KOPT-K1 (cell line): ENCODE results near the gene ST8SIA4.

Experiments
- H3K27ac ChIP-seq: fragments of 200-600 bp; sonication (generic); 2 replicates; pipeline ENCODE4 v1.5.1; 2016; ENCODE audit warnings: antibody characterized with exemption, mild to moderate bottlenecking, low read depth, low read length; ENCODE audit not compliant: poor library complexity, severe bottlenecking
- H3K36me3 ChIP-seq: fragments of 200-600 bp; sonication (generic); 2 replicates; pipeline ENCODE4 v1.5.1; 2017; ENCODE audit warnings: antibody characterized with exemption, mild to moderate bottlenecking, low read length, moderate library complexity; ENCODE audit not compliant: insufficient read depth
- H3K9me3 ChIP-seq: fragments of 200-600 bp; sonication (generic); 2 replicates; pipeline ENCODE4 v1.5.1; 2017; ENCODE audit warnings: antibody characterized with exemption, low read length, mild to moderate bottlenecking; ENCODE audit not compliant: insufficient read depth, poor library complexity, severe bottlenecking

ST8SIA4 gene

GRCh38 chr5:100827481-100827889 is 75.6 kb downstream of the ST8SIA4 start:
- Histone ChIP-seq H3K27ac (no peak overlapping the region), H3K9me3 (no peaks in the 10 kb centered on the region), H3K36me3 (peaks cover 56% of the 10 kb centered on the region)

GRCh38 chr5:100826133-100826532 is 76.9 kb downstream of the ST8SIA4 start:
- no peaks in the 10 kb centered on the region for H3K9me3 ChIP-seq
- H3K27ac ChIP-seq: no peak overlapping the region
- peaks cover 53% of the 10 kb centered on the region for H3K36me3 ChIP-seq

DNA sequence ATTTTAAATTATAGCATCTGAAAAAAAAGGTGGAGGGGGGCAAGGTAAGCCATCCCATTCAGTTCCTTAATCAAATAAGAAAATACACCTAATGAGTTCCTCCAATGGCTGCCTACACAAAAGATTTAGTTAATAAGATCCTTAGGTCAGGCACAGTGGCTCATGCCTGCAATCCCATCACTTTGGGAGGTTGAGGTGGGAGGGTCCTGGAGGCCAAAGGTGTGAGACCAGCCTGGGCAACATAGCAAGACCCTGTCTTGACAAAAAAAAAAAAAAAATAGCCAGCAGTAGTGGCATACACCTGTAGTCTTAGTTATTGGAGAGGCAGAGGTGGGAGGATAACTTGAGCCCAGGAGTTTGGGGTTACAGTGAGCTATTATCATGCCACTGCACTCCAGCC is 78.4 kb downstream of the ST8SIA4 start:
- peaks cover 52% of the 10 kb centered on the region for H3K36me3 ChIP-seq
- no peaks in the 10 kb centered on the region for H3K9me3 ChIP-seq
- H3K27ac ChIP-seq: no peak overlapping the region

DNA sequence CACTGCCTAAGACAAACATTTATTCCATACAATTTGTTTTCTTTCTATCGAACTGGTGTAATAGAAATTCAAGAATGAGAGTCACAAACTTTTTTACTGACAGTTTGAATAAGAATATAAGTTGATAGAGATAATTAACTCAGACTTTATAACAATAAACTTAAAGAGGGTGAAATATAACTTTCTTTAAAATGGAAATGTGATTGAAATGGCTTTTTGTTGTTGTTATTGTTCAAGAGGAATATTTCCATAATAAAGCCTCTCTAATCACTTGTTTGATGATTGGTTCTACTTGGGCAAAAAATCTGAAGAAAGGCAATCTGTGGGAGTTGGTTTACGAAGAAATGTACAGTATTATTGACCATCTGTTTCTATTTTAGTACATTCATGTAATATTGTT is 79.3 kb downstream of the ST8SIA4 start:
- H3K9me3 ChIP-seq: no peaks in the 10 kb centered on the region
- peaks cover 52% of the 10 kb centered on the region for H3K36me3 ChIP-seq
- H3K27ac ChIP-seq: no peak overlapping the region

GRCh38 chr5:100821751-100822150 is 81.3 kb downstream of the ST8SIA4 start:
- peaks cover 41% of the 10 kb centered on the region for H3K36me3 ChIP-seq
- H3K9me3 ChIP-seq: no peaks in the 10 kb centered on the region
- H3K27ac ChIP-seq: no peak overlapping the region

DNA sequence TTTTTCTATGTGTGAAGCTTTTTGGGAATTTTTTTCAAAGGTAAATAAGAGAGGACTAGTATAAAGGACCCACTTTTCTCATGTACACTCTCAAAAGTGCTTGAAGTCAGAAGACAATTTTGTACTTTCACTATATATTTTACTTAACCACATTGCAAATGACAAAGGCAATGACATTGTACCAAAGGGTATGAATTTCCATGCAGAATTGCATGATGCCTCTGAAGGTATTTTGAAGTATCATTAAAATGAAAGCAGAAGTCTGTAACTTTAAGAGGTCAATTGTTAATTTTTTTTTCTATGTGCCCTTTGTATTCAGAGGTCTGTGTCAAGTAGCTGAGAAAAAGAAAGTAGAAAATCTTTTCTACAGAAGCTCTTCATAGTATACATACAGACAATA is 84.7 kb downstream of the ST8SIA4 start:
- Histone ChIP-seq H3K27ac (no peak overlapping the region), H3K9me3 (no peaks in the 10 kb centered on the region), H3K36me3 (peaks cover 39% of the 10 kb centered on the region)

DNA sequence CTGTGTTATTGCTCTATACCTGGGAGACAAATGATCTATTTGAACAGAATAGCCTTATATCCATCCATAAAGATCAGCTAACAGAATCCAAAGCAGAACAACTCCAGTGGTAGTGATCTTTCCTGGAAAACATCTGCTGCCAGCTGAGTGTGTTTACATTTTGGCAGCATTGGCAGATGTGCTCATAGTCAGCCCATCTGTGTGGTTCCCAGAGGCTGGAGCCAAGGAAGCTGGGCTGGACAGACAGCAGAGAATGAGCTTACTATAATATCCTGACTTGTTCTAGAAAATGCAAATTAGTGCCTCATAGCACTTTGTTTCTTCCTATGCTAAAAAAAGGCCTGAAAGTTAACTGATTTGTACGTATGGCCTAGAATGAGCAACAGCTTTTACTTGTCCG is 99.7 kb downstream of the ST8SIA4 start:
- Histone ChIP-seq H3K9me3 (peaks cover 10% of the 10 kb centered on the region), H3K27ac (no peak overlapping the region), H3K36me3 (peaks cover 7% of the 10 kb centered on the region)

DNA sequence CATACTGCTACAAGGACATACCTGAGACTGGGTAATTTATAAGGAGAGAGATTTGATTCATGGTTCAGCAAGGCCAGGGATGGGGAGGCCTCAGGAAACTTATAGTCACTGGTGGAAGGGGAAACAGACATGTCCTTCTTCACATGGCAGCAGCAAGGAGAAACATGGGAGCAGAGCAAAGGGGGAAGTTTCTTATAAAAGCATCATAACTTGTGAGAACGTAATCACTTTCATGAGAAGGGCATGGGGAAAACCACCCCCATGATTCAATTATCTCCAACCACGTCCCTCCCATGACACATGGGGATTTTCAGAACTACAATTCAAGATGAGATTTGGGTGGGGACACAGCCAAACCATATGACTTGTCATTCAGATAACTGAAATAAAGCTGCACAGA is 100.9 kb downstream of the ST8SIA4 start:
- Histone ChIP-seq H3K9me3 (peaks cover 10% of the 10 kb centered on the region), H3K36me3 (no peaks in the 10 kb centered on the region; the same call in 1 of the 2 replicates), H3K27ac (no peak overlapping the region)

DNA sequence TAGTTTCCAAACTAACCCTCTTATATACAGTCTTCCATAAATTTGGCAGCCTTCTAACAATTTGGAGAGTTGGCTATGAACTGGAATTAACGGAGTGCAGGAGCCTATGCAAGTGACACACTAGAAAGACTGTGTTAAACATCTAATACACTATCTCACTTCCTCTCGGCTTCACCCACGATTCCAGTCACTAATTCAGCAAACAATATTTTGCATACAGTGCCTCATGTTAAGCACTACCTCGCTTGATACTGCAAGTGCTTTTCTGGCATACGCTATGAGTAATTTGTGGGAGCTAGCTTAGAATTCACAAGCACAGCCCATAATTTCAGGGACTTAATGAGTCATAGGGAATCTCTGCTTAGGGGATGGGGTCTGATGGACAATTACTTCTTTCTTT is 102.5 kb downstream of the ST8SIA4 start:
- Histone ChIP-seq H3K36me3 (no peaks in the 10 kb centered on the region), H3K27ac (no peak overlapping the region), H3K9me3 (peaks cover 11% of the 10 kb centered on the region)

DNA sequence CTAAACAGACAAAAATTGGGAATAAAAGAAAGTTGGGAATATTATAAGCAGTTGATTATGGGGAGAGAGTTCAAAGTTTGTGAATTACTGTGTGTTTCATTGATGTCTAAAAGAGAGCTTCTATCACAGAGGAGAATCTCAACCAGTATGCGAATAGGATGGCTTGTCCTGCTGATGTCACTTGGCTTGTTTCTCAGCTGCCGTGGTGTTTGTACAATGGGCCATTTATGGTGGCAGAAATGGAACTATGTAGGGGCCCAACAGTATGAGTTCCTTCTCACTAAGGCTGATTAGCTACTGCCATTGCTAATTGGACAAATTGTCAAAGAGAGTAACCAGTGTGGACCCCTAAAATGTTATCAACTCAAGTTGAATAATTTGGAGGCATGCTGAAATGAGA is 103.9 kb downstream of the ST8SIA4 start:
- Histone ChIP-seq H3K36me3 (no peaks in the 10 kb centered on the region), H3K27ac (no peak overlapping the region), H3K9me3 (peaks cover 25% of the 10 kb centered on the region)

DNA sequence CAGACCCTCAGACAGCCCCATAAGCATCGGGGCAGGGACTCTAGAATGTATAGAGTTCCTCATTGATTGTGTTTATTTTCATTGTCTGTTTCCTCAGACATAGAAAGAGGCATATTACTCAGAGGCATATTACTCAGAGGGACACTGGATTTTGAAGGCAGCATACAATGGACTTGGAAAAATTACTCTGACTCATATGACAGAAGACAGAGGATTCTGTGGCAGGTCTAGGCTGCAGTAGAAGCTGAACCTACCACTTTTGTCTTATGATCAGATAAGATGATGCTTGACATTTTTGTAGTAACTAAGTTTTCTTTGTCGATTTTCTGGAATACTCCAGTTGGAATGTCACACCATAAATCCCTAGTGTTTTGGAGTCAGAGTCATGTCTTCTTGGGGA is 105.2 kb downstream of the ST8SIA4 start:
- Histone ChIP-seq H3K9me3 (peaks cover 37% of the 10 kb centered on the region), H3K36me3 (no peaks in the 10 kb centered on the region), H3K27ac (no peak overlapping the region)

DNA sequence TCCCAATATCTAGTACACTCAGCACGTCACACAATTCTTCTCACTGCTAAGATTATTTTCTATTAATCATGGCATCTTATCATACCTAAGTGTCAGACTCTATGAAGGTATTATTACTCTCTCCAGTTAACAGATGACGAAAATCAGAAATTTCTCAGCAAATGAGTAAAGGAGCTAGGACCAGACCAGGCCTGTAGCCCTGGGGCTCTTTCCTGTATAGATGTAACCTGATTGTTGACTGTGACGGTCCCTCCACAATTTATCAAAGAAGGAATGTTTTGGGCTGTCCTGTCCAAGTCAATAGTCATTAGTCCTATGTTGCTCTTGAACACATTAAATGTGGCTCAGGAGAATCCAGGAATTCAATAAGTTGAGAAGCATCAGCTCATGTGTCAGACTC is 106.2 kb downstream of the ST8SIA4 start:
- Histone ChIP-seq H3K27ac (no peak overlapping the region), H3K9me3 (peaks cover 28% of the 10 kb centered on the region), H3K36me3 (no peaks in the 10 kb centered on the region)

DNA sequence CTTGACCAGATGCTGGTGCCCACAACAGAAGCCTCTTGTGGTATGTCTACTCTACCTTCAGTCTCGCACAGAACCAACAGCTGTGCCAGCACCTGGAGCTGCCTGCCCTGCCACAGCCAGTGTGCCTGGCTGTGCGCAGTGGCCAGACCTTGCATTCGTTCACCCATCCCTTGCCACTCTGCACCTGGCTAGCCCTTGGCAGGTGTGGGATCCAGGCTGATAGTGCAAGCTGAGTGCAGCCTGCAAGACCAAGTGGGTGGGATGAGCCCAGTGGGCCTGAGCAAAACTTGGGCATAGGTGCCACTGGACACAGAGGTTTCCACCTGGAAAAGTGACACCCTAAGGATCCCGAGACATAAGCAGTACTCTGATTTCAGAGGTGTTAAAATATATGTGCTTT is 108.2 kb downstream of the ST8SIA4 start:
- Histone ChIP-seq H3K27ac (no peak overlapping the region), H3K36me3 (no peaks in the 10 kb centered on the region), H3K9me3 (peaks cover 27% of the 10 kb centered on the region)

DNA sequence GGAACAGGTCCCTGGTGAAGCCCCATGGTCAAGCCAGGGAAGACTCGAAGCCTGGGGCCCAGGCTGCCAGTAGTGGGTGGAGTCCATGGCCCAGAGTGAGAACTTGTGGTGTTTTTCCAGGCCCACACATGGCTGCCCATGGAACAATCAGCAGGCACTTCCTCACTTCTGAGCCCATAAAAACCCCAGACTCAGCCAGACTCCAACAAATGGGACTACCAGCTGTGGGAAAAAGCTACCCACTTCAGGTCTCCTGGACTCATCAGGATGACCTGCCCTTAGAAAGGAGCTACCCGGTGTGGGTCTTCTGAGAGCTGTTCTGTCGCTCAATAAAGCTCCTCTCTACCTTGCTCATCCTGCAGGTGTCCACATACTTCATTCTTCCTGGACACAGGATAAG is 108.9 kb downstream of the ST8SIA4 start:
- H3K9me3 ChIP-seq: peaks cover 27% of the 10 kb centered on the region
- H3K27ac ChIP-seq: no peak overlapping the region
- no peaks in the 10 kb centered on the region for H3K36me3 ChIP-seq

DNA sequence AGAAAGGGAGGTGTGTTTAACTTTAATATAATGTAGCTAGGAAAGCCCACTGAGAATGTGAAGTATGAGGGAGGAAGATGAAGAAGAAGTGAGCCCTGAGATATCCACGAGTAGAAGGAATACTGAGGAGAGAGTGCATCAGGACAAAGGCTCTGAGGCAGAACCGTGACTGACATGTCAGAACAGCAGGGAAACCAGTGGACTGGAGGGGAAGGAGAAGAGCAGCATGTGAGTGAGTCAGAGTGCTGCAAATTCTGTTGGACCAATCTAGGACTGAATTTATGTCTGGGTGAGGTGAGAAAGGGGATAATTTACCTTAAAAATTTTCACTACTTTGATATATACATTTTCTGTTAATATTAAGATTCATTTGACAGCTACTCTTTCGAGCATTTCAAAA is 110.3 kb downstream of the ST8SIA4 start:
- Histone ChIP-seq H3K27ac (no peak overlapping the region), H3K9me3 (peaks cover 27% of the 10 kb centered on the region), H3K36me3 (no peaks in the 10 kb centered on the region)

DNA sequence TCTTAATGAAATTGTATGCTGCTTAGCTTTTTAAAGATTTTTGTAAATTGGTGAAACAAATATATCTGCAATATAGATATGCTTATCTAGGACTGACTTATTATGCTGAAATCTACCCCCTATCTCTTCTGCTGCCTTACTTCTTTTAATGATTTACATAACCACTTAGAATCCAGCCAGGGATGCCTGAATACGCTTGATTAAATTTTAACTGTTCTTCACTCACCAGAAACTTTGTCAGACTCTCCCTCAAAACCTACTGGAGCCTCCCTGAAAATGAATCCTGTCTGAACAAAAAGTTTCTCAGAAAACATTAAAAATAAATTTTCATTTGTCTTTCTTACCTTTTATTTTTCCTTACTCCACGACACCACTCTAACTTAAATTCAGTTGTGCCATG is 111.7 kb downstream of the ST8SIA4 start:
- Histone ChIP-seq H3K9me3 (peaks cover 27% of the 10 kb centered on the region), H3K36me3 (no peaks in the 10 kb centered on the region), H3K27ac (no peak overlapping the region)

GRCh38 chr5:100790951-100791350 is 112.1 kb downstream of the ST8SIA4 start:
- Histone ChIP-seq H3K36me3 (no peaks in the 10 kb centered on the region), H3K9me3 (peaks cover 27% of the 10 kb centered on the region), H3K27ac (no peak overlapping the region)
